Measurements from ENCODE around the gene RWDD4.

RWDD4 gene

DNA sequence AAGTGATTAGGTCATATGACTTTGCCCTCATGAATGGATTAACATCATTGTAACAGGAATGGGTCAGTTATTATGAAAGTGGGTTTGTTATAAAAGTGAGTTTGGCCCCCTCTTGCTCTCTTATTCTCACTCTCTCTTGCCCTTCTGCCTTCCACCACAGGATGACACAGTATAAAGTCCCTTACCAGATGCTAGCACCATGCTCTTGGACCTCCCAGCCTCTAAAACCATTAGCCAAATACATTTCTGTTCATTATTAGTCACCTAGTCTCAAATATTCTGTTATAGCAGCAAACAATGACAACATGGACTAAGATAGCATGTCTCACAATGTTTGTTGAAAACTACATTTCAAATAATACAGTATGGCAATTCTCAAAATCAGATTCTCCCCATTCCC is 59.7 kb downstream of the RWDD4 start:
- DNase-seq: no peak

GRCh38 chr4:183596067-183596757 is 62.8 kb downstream of the RWDD4 start:
- no peak for DNase-seq

GRCh38 chr4:183594823-183595222 is 64.2 kb downstream of the RWDD4 start:
- no peak for DNase-seq

GRCh38 chr4:183591301-183591700 is 67.7 kb downstream of the RWDD4 start:
- no peak for DNase-seq

Measured in effector CD8-positive, alpha-beta T cell (primary cell).